ENCODE data around the gene TACR1. TPM values are rescaled to one million over a fixed set of nuclear protein-coding genes. Genes with fewer than 3 reads are reported as not detected.

TACR1 gene
- total RNA-seq, 2 experiments from 2014 or later: not detected

GRCh38 chr2:75047992-75048625, 151.2 kb downstream of the TACR1 start:
- CTCF ChIA-PET: no interaction called here
- no peaks in the 10 kb centered on the region for H3K36me3 Mint-ChIP-seq (ENCODE audit: low read depth)
- H3K4me1 Mint-ChIP-seq (ENCODE audit: low read depth): no peaks in the 10 kb centered on the region
- intact Hi-C loops (cut with micrococcal nuclease): no loop called here
- DNase-seq: no peak
- H3K27me3 Mint-ChIP-seq (ENCODE audit: low read depth): no peaks in the 10 kb centered on the region
- H3K27ac Mint-ChIP-seq: no peak overlapping the region
- H3K4me3 Mint-ChIP-seq: no peak overlapping the region
- no peaks in the 10 kb centered on the region for H3K9me3 Mint-ChIP-seq

GRCh38 chr2:75047189-75047991, 151.9 kb downstream of the TACR1 start:
- CTCF ChIA-PET: no interaction called here
- Mint-ChIP-seq H3K27ac (no peak overlapping the region), H3K4me3 (no peak overlapping the region), H3K36me3 (ENCODE audit: low read depth) (no peaks in the 10 kb centered on the region), H3K27me3 (ENCODE audit: low read depth) (no peaks in the 10 kb centered on the region), H3K4me1 (ENCODE audit: low read depth) (no peaks in the 10 kb centered on the region), H3K9me3 (no peaks in the 10 kb centered on the region)
- intact Hi-C loops (cut with micrococcal nuclease): no loop called here
- DNase-seq: no peak

DNA sequence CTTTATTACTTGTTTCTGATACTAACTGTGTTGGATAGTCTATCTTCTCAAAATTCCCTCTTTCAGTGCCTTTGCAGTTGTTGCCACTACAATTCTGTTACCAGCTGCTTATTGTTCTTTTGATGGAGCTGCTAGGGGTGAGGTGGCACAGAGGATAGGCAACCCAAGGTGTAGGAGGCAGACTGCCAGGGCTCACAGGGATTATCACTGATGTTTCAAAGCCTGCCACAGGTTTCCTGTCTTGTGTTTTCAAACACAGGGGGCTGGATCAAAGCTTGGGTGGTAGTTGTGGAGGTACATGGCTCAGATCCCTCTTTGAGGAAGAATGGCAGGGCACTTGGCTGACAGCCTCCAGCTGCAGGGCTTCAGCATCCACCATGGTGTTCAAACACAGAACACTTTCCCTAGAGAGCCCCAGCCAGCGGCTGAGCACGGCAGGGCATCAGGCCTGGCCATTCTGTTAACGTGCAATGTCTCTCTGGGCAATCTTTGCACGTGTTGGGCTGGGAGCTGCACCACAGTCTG, 153.7 kb downstream of the TACR1 start:
- Mint-ChIP-seq H3K36me3 (ENCODE audit: low read depth) (no peaks in the 10 kb centered on the region), H3K27ac (no peak overlapping the region), H3K4me3 (no peak overlapping the region), H3K9me3 (no peaks in the 10 kb centered on the region), H3K4me1 (ENCODE audit: low read depth) (peaks cover 2% of the 10 kb centered on the region), H3K27me3 (ENCODE audit: low read depth) (no peaks in the 10 kb centered on the region)
- CTCF ChIA-PET: interaction anchor here (1.5 to 2.4 kb wide), 2 partner anchors 19 to 21 kb away, joined by 7 to 8 read pairs; no protein-coding TSS in a partner anchor
- intact Hi-C loops (cut with micrococcal nuclease): no loop called here
- no peak for DNase-seq

- Mint-ChIP-seq H3K27me3 (ENCODE audit: low read depth) (no peaks in the 10 kb centered on the region), H3K4me3 (no peak overlapping the region), H3K36me3 (ENCODE audit: low read depth) (no peaks in the 10 kb centered on the region), H3K27ac (no peak overlapping the region), H3K9me3 (no peaks in the 10 kb centered on the region), H3K4me1 (ENCODE audit: low read depth) (peaks cover 2% of the 10 kb centered on the region)
- CTCF ChIA-PET: interaction anchor here (1.5 to 2.4 kb wide), 2 partner anchors 20 to 22 kb away, joined by 7 to 8 read pairs; no protein-coding TSS in a partner anchor
- intact Hi-C loops (cut with micrococcal nuclease): no loop called here
- DNase-seq: no peak
Observed at GRCh38 chr2:75044291-75044690, 155.0 kb downstream of the TACR1 start.

GRCh38 chr2:75042823-75043222, 156.5 kb downstream of the TACR1 start:
- no peak for DNase-seq
- no peaks in the 10 kb centered on the region for H3K9me3 Mint-ChIP-seq
- intact Hi-C loops (cut with micrococcal nuclease): no loop called here
- CTCF ChIA-PET: interaction anchor here (0.5 to 1.4 kb wide), 3 partner anchors 375 to 566 kb away, joined by 3 read pairs; no protein-coding TSS in a partner anchor
- no peak overlapping the region for H3K27ac Mint-ChIP-seq
- peaks cover 2% of the 10 kb centered on the region for H3K4me1 Mint-ChIP-seq (ENCODE audit: low read depth)
- H3K36me3 Mint-ChIP-seq (ENCODE audit: low read depth): no peaks in the 10 kb centered on the region
- H3K27me3 Mint-ChIP-seq (ENCODE audit: low read depth): no peaks in the 10 kb centered on the region
- no peak overlapping the region for H3K4me3 Mint-ChIP-seq

- H3K27ac Mint-ChIP-seq: no peak overlapping the region
- H3K36me3 Mint-ChIP-seq (ENCODE audit: low read depth): no peaks in the 10 kb centered on the region
- intact Hi-C loops (cut with micrococcal nuclease): no loop called here
- H3K4me3 Mint-ChIP-seq: no peak overlapping the region
- no peaks in the 10 kb centered on the region for H3K27me3 Mint-ChIP-seq (ENCODE audit: low read depth)
- H3K4me1 Mint-ChIP-seq (ENCODE audit: low read depth): peaks cover 2% of the 10 kb centered on the region
- H3K9me3 Mint-ChIP-seq: no peaks in the 10 kb centered on the region
- DNase-seq: no peak
- CTCF ChIA-PET: interaction anchor here (1.4 kb wide), 1 partner anchor 566 kb away, joined by 3 read pairs; no protein-coding TSS in a partner anchor
Observed at GRCh38 chr2:75041731-75042600, 157.4 kb downstream of the TACR1 start.

DNA sequence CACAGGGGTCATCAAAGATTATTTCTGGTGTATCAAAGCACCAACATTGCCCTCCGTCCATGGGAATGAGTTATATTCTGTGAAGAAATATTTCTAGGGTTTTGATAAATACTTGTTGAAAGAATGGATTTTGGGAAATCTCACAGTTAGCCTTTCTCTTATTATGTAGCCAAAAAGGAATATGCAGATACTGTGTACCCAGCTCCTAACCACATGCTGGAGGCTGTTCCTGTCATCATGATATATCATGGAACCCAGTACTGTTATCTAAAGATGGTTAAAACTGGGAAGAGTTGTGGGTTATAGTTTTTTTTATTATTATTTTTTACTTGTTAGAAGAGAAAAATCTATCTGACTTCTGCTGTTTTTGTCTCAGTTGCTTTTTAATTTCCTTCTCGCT, 158.1 kb downstream of the TACR1 start:
- Mint-ChIP-seq H3K4me3 (no peak overlapping the region), H3K36me3 (ENCODE audit: low read depth) (no peaks in the 10 kb centered on the region), H3K9me3 (no peaks in the 10 kb centered on the region), H3K4me1 (ENCODE audit: low read depth) (peaks cover 2% of the 10 kb centered on the region), H3K27me3 (ENCODE audit: low read depth) (no peaks in the 10 kb centered on the region), H3K27ac (no peak overlapping the region)
- CTCF ChIA-PET: interaction anchor here (1.2 kb wide), 1 partner anchor 122 kb away, joined by 3 read pairs; no protein-coding TSS in a partner anchor
- intact Hi-C loops (cut with micrococcal nuclease): no loop called here
- DNase-seq: no peak

DNA sequence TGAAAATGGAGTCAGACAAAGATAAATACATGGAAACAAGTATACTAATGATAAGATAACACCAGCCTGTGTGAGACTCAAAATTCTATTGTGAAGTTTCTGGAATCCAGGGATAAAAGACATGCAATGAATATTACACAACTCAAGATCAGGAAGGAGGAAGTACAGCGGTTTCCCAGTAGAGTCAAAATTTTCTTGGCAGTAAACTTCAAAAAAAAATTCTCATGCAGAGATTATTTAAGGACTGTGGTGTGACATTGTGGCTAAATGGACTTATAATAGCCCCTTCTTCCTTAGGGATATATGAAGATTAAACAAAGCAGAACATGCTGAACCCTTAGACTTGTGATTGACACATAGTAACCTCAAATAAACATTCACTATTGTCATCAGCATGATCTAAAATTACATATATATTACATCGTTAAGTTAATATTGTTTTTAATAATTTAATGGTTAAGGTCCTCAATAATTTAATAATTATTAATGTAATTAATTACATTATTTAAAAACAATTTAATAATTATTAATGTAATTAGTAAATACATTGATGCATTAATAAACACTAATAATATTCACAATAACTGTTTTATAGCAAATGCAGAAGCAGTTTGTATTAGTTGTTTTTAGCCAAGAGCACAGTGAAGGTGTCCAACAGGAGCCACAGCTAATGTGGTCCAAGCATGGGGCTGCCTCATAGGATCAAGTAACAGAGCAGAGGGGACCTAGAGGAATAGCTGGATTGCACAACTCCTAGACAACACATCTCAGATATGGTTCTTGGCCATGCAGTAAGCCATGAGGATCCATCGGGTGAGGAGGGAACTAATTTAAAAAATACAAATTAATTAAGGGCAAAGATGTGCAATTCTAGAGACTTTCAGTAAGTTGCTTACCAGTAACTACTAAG, 163.6 kb downstream of the TACR1 start:
- no peak for DNase-seq
- no peaks in the 10 kb centered on the region for H3K4me1 Mint-ChIP-seq (ENCODE audit: low read depth)
- no peak overlapping the region for H3K27ac Mint-ChIP-seq
- H3K4me3 Mint-ChIP-seq: no peak overlapping the region
- intact Hi-C loops (cut with micrococcal nuclease): no loop called here
- H3K9me3 Mint-ChIP-seq: no peaks in the 10 kb centered on the region
- H3K36me3 Mint-ChIP-seq (ENCODE audit: low read depth): no peaks in the 10 kb centered on the region
- H3K27me3 Mint-ChIP-seq (ENCODE audit: low read depth): no peaks in the 10 kb centered on the region
- CTCF ChIA-PET: no interaction called here

DNA sequence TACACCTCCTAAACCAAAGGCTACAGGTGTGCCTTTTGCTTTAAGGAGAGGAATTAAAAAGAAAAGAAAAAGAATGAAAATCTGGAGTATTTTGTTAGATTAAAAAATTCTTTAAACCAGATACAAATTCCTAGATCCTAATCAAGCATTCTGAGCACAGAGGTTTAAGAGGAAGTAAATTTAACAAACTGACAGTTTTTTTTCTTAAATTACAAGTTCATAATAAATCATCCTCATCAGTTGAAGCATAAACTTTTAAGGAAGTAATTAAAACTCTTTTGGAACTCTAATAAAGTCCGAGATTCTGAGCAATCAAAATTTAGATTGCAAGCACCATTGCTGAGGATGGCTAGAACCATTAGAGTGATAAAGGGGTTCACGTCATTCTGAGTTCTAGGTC, 165.8 kb downstream of the TACR1 start:
- intact Hi-C loops (cut with micrococcal nuclease): no loop called here
- no peak for DNase-seq
- no peaks in the 10 kb centered on the region for H3K27me3 Mint-ChIP-seq (ENCODE audit: low read depth)
- no peak overlapping the region for H3K27ac Mint-ChIP-seq
- no peaks in the 10 kb centered on the region for H3K9me3 Mint-ChIP-seq
- H3K4me1 Mint-ChIP-seq (ENCODE audit: low read depth): no peaks in the 10 kb centered on the region
- CTCF ChIA-PET: no interaction called here
- H3K36me3 Mint-ChIP-seq (ENCODE audit: low read depth): no peaks in the 10 kb centered on the region
- no peak overlapping the region for H3K4me3 Mint-ChIP-seq

DNA sequence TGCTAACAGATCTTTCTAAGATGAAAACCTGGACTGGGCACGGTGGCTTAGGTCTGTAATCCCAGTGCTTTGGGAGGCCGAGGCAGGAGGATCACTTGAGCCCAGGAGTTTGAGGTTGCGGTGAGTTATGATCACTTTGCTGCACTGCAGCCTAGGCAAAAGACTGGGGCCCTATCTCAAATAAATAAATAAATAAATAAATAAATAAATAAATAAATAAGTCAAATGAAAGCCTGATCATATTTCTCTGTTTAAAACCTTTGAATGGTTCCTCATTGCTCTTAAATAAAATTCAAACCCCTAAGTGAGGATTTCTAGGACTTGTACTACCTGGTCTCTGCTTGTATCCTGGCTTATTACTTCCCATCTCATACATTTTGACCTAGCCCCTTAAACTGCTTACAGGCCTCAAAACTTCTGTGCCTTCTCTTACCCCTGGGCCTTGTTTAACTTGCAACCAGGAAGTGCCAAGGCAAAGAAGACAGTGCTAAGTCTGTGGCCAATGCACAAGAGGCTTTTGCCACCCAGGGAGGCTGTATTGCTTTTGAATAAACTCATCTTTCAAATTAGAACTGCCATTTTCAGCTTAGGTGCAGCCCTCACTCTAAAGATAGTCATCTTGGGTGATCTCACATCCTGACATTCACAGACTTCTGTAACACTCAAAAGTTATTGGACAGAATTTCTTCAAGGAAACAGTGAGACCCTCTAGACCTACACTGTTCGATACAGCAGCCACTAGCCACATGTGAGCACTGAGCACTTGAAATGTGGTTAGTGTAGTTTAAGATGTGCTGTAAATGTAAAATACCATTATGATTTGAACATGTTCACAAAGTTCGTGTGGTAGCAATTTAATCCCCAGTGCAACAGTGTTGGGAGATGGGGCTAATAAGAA, 167.2 kb downstream of the TACR1 start:
- CTCF ChIA-PET: no interaction called here
- H3K27ac Mint-ChIP-seq: no peak overlapping the region
- intact Hi-C loops (cut with micrococcal nuclease): no loop called here
- H3K27me3 Mint-ChIP-seq (ENCODE audit: low read depth): no peaks in the 10 kb centered on the region
- no peaks in the 10 kb centered on the region for H3K36me3 Mint-ChIP-seq (ENCODE audit: low read depth)
- no peak overlapping the region for H3K4me3 Mint-ChIP-seq
- no peaks in the 10 kb centered on the region for H3K9me3 Mint-ChIP-seq
- DNase-seq: no peak
- H3K4me1 Mint-ChIP-seq (ENCODE audit: low read depth): no peaks in the 10 kb centered on the region

DNA sequence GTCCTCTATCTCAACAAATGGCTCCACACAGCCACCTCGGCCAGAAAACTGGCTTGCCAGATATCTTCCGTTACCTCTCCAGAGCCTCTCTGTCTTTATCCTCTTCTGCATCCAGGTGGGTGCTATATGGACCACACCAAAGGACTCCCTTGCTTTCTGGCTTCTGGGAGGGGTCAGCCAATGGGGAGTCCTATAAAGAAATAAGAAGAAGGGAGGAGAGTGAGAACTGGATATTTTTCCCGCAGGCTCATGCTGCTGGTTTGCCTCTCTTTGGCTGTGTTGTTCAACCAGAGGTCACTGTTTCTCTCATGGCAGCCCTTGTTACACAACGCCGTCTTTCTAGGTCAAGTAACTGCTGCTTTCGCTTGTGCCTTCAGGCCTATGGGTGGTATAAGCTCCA, 168.1 kb downstream of the TACR1 start:
- H3K9me3 Mint-ChIP-seq: no peaks in the 10 kb centered on the region
- H3K4me1 Mint-ChIP-seq (ENCODE audit: low read depth): no peaks in the 10 kb centered on the region
- no peaks in the 10 kb centered on the region for H3K36me3 Mint-ChIP-seq (ENCODE audit: low read depth)
- no peaks in the 10 kb centered on the region for H3K27me3 Mint-ChIP-seq (ENCODE audit: low read depth)
- intact Hi-C loops (cut with micrococcal nuclease): no loop called here
- CTCF ChIA-PET: no interaction called here
- H3K4me3 Mint-ChIP-seq: no peak overlapping the region
- no peak for DNase-seq
- H3K27ac Mint-ChIP-seq: no peak overlapping the region

All from activated naive CD4-positive, alpha-beta T cell treated with anti-CD3 and anti-CD28 coated beads for 36 hours (primary cell).